Adrenal gland (tissue), 5 donors: ENCODE results near the gene RAD23B.

Source experiments
- CTCF ChIP-seq, 6 experiments: fragments of 450-650 bp in 4 of 6; fragments of 200-600 bp in 2 of 6; sonication (generic) in 1 of 6; IDR thresholded peaks; 1 replicate in 5 of 6; 2 replicates in 1 of 6; pipeline versions ENCODE4 v1.5.1 to v1.8.0; 2016 to 2021; ENCODE audit warnings: antibody characterized with exemption in 6 of 6, mild to moderate bottlenecking in 2 of 6, moderate library complexity in 1 of 6
- POLR2A ChIP-seq, 2 donors: fragments of 450-650 bp; IDR thresholded peaks; one replicate each; pipeline ENCODE4 v1.6.1; 2017; ENCODE audit warnings: antibody characterized with exemption in 2 of 2, mild to moderate bottlenecking in 2 of 2, moderate library complexity in 1 of 2
- donor health status: DM: no; HTN: no; CAD: no.

- TF ChIP-seq POLR2A (IDR thresholded peaks at IDR 0.05) = no peak
- no peak for TF ChIP-seq CTCF (IDR thresholded peaks at IDR 0.05)
These were observed 24.3 kb downstream of the RAD23B start for GRCh38 chr9:107307331-107307730.
